Thyroid gland (tissue), 4 donors: ENCODE data around the gene MOB3A. TPM values are rescaled to one million over a fixed set of nuclear protein-coding genes. Genes with fewer than 3 reads are reported as not detected.

Experiments
- DNase-seq, 2 donors: peaks; one replicate each; pipeline ENCODE4 v3.0.0-alpha.2; 2019
- H3K27ac ChIP-seq, 3 donors: fragments of 200-600 bp; sonication (generic); 1 replicate in 2 of 3; 2 replicates in 1 of 3; pipeline ENCODE4 v1.5.1; 2016 to 2019; ENCODE audit warnings: mild to moderate bottlenecking in 1 of 3, moderate library complexity in 1 of 3
- H3K27me3 ChIP-seq: fragments of 200-600 bp; sonication (generic); one replicate; pipeline ENCODE4 v1.5.1; 2019
- H3K36me3 ChIP-seq, 2 donors: fragments of 200-600 bp; sonication (generic); one replicate each; pipeline ENCODE4 v1.5.1; 2016 to 2019
- H3K4me1 ChIP-seq, 2 donors: fragments of 200-600 bp; sonication (generic); one replicate each; pipeline ENCODE4 v1.5.1; 2017 to 2019
- H3K4me3 ChIP-seq, 3 donors: fragments of 200-600 bp; sonication (generic); replicated peaks in 1 of 3; 1 replicate in 2 of 3; 2 replicates in 1 of 3; pipeline ENCODE4 v1.5.1; 2016; ENCODE audit warnings: mild to moderate bottlenecking in 1 of 3
- H3K9me3 ChIP-seq: fragments of 200-600 bp; sonication (generic); one replicate; pipeline ENCODE4 v1.5.1; 2017
- POLR2A ChIP-seq, 2 donors: fragments of 450-650 bp; IDR thresholded peaks; one replicate each; pipeline ENCODE4 v1.6.1; 2017; ENCODE audit warnings: antibody characterized with exemption in 2 of 2, mild to moderate bottlenecking in 2 of 2, moderate library complexity in 1 of 2
- WGBS, 2 donors: methylation state at CpG; one replicate each; pipeline ENCODE4 v1.1.5; 2017; 5-methylcytosine and 5-hydroxymethylcytosine counted together
- intact Hi-C: fragments of 100-400 bp; cut with DNase I; formaldehyde crosslinking; loops from one replicate; pipeline ENCODE4 v1.15.1; 2023
- total RNA-seq, 4 donors: library from RNA; depleted of rRNA; stranded (reverse); fragments of >200 nt; gene quantifications; one replicate each; pipeline ENCODE4 v1.2.3, GENCODE V29; 2016
- TF ChIP-seq, protein P1 (sequence below), 6 experiments: fragments of 200-600 bp in 3 of 6; fragments of 450-650 bp in 3 of 6; sonication (generic) in 3 of 6; IDR thresholded peaks; one replicate each; pipeline ENCODE4 v1.5.1; 2016 to 2019; ENCODE audit warnings: antibody characterized with exemption in 6 of 6, mild to moderate bottlenecking in 2 of 6, inconsistent platforms in 1 of 6, moderate library complexity in 1 of 6

MOB3A gene
- total RNA-seq, 4 donors from 2014 or later, result 18.5 to 40.4 (median 26.6) TPM

GRCh38 chr19:2117215-2117960 is 21.3 kb upstream of the MOB3A start:
- intact Hi-C loops, result no loop called here
- no peak overlapping the region for H3K27ac ChIP-seq
- DNase-seq, result no peak
- peaks cover 92 to 100% of the 10 kb centered on the region in 2 donors for H3K36me3 ChIP-seq
- TF ChIP-seq, protein P1, sequence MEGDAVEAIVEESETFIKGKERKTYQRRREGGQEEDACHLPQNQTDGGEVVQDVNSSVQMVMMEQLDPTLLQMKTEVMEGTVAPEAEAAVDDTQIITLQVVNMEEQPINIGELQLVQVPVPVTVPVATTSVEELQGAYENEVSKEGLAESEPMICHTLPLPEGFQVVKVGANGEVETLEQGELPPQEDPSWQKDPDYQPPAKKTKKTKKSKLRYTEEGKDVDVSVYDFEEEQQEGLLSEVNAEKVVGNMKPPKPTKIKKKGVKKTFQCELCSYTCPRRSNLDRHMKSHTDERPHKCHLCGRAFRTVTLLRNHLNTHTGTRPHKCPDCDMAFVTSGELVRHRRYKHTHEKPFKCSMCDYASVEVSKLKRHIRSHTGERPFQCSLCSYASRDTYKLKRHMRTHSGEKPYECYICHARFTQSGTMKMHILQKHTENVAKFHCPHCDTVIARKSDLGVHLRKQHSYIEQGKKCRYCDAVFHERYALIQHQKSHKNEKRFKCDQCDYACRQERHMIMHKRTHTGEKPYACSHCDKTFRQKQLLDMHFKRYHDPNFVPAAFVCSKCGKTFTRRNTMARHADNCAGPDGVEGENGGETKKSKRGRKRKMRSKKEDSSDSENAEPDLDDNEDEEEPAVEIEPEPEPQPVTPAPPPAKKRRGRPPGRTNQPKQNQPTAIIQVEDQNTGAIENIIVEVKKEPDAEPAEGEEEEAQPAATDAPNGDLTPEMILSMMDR (IDR thresholded peaks at IDR 0.05), result no peak
- no peak for TF ChIP-seq POLR2A (IDR thresholded peaks at IDR 0.05)
- no peaks in the 10 kb centered on the region for H3K9me3 ChIP-seq
- no peak overlapping the region for H3K4me3 ChIP-seq
- 96 to 99% methylated on average over 19 to 25 of the region's 27 CpGs for WGBS, 2 donors
- no peaks in the 10 kb centered on the region for H3K4me1 ChIP-seq
- H3K27me3 ChIP-seq, result no peaks in the 10 kb centered on the region

- Histone ChIP-seq H3K27me3 (no peaks in the 10 kb centered on the region), H3K9me3 (no peaks in the 10 kb centered on the region), H3K4me1 (no peaks in the 10 kb centered on the region), H3K36me3 (peaks cover 92 to 100% of the 10 kb centered on the region in 2 donors), H3K27ac (no peak overlapping the region), H3K4me3 (no peak overlapping the region)
- intact Hi-C loops, result no loop called here
- TF ChIP-seq POLR2A (IDR thresholded peaks at IDR 0.05), result no peak
- TF ChIP-seq, protein P1 (IDR thresholded peaks at IDR 0.05), result no peak
- 94 to 95% methylated on average over 21 to 22 of the region's 25 CpGs for WGBS, 2 donors
- DNase-seq, result no peak
These were observed 20.4 kb upstream of the MOB3A start for GRCh38 chr19:2116507-2116906.

DNA sequence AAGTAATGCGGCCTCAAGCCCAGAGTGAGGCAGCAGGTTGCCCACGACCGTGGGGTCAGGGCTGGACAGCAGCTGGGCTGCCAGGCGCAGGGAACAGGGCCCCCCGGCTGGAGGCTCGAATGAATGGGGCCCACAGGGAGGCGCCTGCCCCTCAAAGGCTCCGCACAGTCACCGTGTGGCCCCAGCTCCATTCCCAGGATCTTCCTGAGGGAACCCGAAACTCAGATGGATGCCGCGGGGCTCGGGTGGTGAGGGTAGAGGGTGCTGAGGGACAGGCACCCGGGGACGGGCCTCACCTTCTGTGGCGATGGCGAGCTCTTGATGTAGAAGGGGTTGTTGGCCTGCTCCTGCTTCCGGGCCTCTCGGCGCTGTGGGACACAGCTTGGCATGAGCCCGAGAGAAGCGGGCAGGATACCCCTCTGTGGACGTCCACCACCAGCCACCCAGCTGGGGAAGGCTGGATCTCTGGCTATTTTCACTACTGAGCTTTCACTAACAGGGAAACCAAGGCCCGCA is 19.8 kb upstream of the MOB3A start:
- Histone ChIP-seq H3K4me1 (no peaks in the 10 kb centered on the region), H3K4me3 (no peak overlapping the region), H3K27ac (no peak overlapping the region), H3K36me3 (peaks cover 92 to 100% of the 10 kb centered on the region in 2 donors), H3K9me3 (no peaks in the 10 kb centered on the region), H3K27me3 (no peaks in the 10 kb centered on the region)
- no peak for DNase-seq
- 91 to 97% methylated on average over 19 to 22 of the region's 24 CpGs for WGBS, 2 donors
- intact Hi-C loops, result no loop called here
- TF ChIP-seq, protein P1 (IDR thresholded peaks at IDR 0.05), result no peak
- no peak for TF ChIP-seq POLR2A (IDR thresholded peaks at IDR 0.05)

- 95 to 96% methylated on average over 21 to 23 of the region's 25 CpGs for WGBS, 2 donors
- DNase-seq, result no peak
- Histone ChIP-seq H3K9me3 (no peaks in the 10 kb centered on the region), H3K4me1 (no peaks in the 10 kb centered on the region), H3K4me3 (no peak overlapping the region), H3K36me3 (peaks cover 92 to 100% of the 10 kb centered on the region in 2 donors), H3K27me3 (no peaks in the 10 kb centered on the region), H3K27ac (no peak overlapping the region)
- TF ChIP-seq POLR2A (IDR thresholded peaks at IDR 0.05), result no peak
- TF ChIP-seq, protein P1 (IDR thresholded peaks at IDR 0.05), result no peak
- intact Hi-C loops, result no loop called here
These were observed 19.2 kb upstream of the MOB3A start for GRCh38 chr19:2115324-2115723.

DNA sequence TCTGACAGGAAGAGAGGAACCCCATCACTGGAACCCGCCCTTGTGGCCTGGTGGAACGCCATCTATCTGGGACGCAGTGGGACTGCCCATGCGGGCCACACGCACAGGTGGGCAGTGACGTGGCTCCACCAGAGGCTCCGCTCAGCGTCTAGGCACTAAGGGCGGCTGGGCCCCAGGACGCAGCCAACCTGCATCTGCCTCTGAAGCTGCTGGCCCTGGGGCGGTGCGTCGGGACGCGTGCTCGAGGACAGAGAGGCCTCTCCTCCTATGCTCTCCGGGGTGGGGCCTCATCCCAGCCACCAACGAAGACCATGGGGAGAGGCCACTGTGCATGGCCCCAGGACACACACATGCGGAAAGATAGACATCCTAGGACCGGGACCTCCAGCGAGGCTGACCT is 18.7 kb upstream of the MOB3A start:
- no peak for DNase-seq
- Histone ChIP-seq H3K27ac (no peak overlapping the region), H3K36me3 (peaks cover 91 to 100% of the 10 kb centered on the region in 2 donors), H3K4me1 (no peaks in the 10 kb centered on the region), H3K9me3 (no peaks in the 10 kb centered on the region), H3K4me3 (no peak overlapping the region), H3K27me3 (no peaks in the 10 kb centered on the region)
- intact Hi-C loops, result no loop called here
- TF ChIP-seq, protein P1 (IDR thresholded peaks at IDR 0.05), result no peak
- TF ChIP-seq POLR2A (IDR thresholded peaks at IDR 0.05), result no peak
- WGBS, 2 donors, result 95 to 96% methylated on average over 13 to 15 of the region's 21 CpGs
